GM19023 (cell line): ENCODE data around the gene ASXL2.
"Not testable (repeated sequence)": the region's sequence is repeated elsewhere in the genome, so short reads cannot be mapped to it uniquely, and the experiment has no call there.

Experiments
- ATAC-seq: cut with Tn5 transposase; IDR thresholded peaks from one replicate; pipeline ENCODE4 v1.9.1; 2021; ENCODE audit warnings: mild to moderate bottlenecking, moderate library complexity; ENCODE audit not compliant: unreplicated experiment

ASXL2 gene

DNA sequence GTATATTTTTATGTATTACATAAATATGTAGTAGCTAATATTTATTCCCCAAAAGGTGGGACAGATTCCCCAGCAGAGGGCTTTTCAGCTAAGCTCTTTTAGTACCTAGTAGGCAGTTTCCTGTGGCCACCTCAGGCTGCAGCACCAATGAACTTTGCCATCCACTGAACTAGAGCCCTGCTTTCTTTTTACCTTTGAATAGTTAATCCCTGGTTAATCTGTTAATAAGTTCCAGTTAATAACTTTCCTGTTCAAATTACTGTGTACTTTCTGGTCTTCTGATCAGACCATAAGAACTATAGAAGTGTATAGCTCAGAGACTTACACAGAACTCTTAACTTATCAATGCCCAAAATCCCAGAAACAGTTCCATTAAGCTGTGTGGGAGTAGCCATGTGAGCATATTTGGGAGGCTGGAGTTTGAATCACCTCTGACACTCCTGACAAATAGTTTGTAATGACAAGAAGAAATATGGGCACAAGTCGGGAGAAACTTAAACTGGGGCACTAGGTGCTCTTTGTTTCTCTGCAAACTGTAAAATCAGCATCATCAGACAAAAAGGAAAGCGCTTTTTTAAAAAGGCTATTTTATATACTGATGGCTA, 40.0 kb downstream of the ASXL2 start:
- ATAC-seq: no peak

DNA sequence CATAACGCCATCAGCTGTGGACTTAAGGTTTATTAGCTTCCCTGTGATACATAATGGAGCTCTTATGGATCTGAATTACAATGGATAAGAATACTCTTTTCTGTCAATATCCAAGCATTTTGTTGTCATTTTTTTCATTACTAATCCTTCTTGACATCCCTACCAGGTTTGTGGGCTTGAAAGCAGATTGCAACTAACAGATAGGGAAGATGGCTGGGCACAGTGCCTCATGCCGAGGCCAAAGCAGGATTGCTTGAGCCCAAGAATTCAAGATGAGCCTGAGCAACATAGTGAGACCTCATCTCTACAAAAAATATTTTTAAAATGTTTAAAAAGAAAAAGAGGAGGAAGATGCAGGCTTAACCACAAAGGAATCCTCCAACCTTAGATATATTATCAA, 42.4 kb downstream of the ASXL2 start:
- no peak for ATAC-seq

DNA sequence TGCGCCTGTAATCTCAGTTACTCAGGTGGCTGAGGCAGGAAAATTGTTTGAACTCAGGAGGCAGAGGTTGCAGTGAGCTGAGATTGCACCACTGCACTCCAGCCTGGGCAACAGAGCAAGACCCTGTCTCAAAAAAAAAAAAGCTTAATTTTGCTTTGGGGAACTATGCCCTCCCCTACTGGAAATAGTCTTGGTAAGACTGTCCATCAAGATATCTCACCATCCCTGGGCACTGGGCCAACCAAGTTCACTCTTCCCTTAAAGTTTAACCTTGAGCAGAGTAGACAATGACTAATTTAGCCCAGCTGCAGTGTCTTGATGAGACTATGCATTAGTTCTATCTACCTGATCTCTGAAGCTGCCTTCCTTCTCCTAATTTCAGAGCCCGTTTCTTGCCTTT, 44.7 kb downstream of the ASXL2 start:
- ATAC-seq: no peak

DNA sequence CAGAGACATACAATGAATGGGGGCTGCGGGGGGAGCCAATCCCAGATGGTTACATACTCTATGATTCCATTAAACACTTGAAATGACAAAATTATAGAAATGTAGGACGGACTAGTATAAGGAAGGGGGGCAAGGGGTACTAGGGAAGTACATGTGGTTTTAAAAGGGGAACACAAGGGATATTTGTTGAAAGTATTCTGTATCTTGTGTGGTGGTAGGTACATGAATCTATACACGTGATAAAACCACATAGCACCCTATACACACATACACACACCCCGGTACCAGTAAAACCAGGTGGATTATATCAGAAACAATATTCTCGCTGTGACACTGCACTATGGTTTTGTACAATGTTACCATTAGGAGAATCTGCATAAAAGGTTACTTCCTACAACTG, 45.4 kb downstream of the ASXL2 start:
- no peak for ATAC-seq

DNA sequence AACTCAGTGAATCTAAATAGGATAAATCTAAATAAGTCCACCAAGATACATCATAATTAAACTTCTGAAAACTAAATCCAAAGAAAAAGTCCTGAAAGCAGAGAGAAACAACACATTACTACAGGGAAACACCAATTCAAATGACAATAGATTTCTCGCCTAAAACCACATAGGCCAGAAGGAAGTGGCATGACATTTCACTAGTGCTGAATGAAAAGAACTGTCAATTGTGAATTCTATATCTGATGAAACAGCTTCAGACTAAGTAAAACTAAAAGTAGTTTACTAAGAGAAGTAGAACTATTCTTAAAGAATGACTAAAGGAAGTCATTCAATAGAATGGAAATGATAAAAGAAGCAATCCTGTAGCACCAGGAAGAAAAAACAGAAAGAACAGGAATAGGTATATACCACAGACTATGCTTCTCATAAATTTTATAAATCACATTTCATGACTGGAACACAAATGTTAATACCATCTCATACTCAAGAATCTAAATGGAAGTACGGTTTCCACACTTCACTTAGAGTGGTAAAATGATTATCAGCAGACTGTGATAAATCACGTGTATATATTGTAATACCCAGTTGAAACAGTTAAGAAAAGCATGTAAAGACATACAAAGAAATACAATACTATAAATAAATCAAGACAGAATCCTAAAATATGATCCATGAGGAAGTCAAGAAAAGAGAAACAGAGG, 46.4 kb downstream of the ASXL2 start:
- ATAC-seq: no peak

DNA sequence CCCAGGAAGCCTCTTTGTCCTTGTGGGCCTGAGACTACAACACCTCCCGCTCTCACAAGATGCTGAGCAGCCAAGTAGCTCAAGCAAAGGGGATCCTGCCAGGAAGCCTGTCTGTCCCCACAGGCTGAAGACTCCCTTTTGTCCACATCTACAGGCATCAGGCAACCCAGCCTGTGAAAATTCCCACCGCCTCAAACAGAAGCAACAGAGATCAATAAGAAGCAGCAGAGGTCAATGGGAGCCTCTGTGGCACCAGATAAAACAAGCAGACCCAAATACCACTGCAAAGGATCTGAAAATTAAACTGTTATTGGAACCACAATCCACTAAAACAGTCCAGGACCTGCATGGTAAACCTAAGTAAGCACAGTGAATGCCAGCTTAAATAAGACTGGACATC, 48.5 kb downstream of the ASXL2 start:
- no peak for ATAC-seq

DNA sequence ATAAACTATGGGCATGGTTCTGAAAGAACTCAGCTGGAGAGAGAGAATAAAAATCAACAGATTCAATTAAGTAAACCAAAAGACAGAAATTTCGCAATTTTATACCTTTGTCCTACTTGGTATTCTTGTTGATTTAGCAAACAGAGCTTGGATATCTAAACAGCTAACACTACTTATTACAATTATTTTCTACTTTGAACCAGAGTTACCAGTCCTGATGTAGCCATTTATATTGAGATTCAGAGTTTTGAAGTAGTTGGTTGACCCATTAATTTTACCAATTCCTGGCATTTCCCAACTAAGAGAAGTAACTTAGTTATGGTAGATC, 48.9 kb downstream of the ASXL2 start:
- ATAC-seq: no peak

DNA sequence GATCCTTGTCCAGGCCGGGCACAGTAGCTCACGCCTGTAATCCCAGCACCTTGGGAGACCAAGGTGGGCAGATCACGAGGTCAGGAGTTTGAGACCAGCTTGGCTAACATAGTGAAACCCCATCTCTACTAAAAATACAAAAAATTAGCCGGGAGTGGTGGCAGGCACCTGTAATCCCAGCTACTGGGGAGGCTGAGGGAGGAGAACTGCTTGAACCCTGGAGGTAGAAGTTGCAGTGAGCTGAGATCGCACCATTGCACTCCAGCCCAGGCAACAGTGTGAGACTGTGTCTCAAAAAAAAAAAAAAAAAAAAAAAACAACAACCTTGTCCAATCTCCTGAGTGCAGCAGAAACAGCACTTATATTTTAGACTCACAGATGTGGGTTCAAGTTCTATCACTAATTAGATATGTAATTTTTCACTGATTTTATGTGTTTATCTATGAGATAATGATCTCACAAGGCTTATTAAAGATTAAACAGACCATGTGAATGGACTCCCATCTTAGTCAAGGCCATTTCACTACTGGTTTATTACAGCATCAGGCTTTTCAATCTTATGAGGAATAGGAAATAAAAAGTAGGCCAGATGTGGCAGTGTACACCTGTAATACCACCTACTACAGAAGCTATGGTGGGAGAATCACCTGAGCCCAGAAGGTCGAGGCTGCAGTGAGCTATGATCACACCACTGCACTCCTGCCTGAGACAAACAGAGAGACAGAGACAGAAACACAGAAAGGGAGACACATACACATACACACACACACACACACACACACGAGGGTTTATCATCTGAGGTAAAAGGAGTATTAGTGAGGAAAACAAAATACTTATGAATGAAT, 49.5 kb downstream of the ASXL2 start:
- not testable (repeated sequence) for ATAC-seq

DNA sequence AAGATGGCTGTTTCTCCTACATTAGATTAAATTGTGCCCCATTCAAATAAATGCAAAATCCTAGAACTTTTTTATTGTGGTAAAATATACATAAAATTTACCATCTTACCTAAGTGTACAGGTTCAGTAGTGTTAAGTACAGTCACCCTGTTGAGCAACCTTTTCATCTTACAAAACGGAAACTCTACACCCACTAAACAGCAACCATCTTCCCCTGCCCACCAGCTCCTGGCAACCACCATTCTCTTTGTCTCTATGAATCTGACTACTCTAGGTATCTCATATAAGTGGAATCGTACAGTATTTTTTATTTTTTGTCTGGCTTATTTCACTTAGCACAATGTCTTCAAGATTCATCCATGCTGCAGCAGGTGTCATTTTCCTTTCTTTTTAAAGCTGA, 53.0 kb downstream of the ASXL2 start:
- ATAC-seq: no peak

DNA sequence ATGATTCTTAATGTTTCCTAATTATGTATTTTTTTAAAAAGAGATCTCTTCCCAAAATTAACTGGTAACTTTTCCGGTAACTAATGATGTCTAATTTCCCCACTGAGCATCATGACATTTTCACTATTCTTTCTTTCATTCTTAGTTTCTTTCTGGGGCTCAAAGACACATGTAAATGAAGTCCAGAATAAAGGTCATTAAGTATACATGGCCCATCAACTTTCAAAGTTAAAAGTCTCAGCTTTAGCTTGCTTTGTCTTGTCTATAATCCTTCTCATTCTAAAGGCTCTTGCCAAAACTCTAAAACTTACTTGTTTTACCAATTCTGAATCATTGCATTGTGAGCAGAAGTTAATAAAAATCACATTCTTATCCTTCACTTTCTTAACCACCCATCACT, 53.6 kb downstream of the ASXL2 start:
- ATAC-seq: no peak

DNA sequence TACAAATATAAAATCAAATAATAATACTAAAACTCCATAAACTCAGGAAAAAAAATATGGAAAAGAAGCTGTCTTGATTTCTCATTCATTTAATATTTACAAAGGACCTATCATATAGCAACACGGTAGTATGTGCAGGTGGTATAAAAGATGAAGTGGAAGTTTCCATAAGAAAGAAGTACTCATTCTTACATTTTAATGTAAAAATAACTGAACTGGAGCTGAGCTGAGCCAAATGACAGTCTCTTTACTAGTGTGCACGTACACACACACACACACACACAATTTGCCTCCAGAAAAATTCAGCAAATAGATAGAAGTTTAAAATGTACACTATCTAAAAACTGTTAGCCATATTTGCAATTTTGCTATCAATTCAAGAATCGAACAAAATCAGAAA, 54.1 kb downstream of the ASXL2 start:
- ATAC-seq: no peak

DNA sequence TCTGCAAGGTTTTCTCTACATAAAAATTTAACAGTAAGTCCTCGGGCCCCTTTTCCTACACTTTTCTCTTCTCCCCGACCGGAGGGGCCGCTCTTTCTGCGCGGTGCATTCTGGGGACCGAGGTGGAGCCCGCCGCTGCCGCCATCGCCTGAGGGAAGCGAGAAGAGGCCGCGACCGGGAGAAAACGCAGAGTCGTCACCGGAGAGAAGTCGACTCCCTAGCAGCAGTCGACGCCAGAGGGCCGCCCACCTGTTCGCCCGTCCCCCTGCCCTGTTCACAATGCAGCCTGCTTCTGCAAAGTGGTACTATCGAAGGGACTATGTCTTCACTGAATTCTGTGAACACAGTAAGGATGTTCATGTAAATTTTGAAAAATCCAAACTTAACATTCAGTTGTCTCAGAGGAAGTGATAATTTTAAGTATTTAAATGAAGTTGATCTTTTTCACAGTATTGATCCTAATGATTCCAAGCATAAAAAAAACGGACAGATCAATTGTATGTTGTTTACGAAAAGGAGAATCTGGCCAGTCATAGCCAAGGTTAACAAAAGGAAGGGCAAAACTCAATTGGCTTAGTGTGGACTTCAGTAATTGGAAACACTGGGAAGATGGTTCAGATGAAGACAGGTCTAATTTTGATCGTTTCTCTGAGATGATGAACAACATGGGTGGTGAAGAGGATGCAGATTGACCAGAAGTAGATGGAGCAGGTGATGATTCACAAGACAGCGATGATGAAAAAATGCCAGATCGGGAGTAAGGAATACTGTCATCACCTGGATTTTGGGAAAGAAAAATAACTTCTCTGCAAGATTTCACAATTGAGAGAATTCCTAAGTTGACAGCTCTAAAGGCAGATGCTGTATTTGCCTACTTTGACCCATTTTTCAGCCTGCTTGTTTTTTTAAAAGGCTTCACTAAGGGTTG, 55.8 kb downstream of the ASXL2 start:
- no peak for ATAC-seq

DNA sequence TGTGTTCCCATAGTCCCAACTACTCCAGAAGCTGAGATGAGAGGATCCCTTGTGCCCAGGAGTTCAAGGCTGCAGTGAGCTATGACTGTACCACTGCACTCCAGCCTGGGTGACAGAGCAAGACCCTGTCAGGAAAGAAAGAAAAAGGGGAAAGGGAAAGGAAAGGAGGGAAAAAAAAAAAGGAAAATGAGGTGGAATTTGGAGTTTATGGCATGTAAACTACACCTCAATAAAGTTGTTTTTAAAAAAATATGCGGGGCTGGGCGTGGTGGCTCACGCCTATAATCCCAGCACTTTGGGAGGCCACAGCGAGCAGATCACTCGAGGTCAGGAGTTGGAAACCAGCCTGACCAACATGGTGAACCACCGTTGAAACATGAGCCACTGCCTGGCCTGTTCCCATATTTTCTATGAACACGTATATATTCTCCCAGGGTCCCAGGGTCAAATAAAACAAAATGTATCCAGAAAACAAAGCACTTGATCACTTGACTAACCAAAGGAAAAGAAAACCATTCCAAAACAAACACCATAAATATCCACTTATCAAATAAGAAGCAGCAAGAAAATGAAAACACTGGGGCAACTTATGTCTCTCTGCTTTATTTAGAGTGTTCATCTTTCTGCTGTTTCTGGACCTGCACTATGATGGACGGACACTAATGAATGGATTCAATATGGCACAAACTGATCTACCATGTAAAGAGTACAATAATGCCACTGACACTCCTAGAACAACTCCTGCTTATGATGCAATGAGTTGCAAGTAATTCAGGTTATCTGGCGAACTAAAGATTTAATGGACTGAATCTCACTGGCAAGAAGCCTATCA, 56.8 kb downstream of the ASXL2 start:
- no peak for ATAC-seq

DNA sequence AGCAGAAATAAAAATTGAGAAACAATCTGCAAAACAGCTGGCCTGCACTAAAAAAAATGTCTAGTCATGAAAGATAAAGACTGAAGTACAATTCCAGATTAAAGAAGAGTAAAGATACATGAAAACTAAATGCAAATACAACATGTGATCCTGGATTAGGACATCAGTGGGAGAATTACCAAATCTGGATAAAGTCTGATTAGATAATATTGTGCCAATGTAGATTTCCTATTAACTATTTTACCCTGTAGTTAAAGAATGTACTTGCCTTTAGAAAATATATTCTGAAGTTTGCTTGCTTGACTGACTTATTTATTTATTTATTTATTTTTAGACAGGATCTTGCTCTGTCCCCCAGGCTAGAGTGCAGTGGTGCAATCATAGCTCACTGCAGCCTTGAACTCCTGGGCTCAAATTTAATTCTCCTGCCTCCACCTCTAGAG, 58.7 kb downstream of the ASXL2 start:
- ATAC-seq: no peak

DNA sequence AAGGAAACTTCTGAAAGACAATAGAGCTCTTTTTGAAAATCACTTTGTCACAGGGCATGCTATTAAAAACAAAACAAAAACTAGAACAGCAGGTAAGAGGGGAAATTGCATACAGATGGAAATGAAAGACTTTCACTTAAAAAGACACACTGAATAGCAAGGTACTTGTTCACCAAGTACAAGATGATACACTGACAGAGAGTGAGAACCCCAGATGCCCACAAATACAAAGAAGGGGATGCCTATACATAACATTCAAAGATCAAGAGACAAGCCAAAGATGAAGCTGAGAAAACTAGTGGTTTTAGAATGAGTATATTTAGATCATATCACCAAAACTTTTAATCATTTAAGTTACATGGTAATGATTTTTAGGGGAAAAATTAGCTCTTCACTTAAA, 60.7 kb downstream of the ASXL2 start:
- ATAC-seq: no peak

DNA sequence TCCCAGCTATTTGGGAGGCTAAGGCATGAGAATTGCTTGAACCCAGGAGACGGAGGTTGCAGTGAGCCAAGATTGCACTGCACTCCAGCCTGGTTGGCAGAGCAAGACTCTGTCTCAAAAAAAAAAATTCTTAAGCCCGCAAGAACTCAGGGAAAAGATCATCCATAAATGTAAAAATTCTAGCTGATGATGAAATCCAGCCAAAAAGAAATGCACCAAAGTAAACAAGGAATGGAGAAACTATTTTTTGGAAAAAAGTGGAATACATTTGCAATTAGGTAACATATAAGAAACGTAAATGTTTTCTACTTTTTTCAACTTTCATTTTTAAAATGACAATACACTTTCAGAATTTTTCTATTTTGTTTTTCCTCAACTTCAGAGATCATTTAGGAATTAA, 61.3 kb downstream of the ASXL2 start:
- ATAC-seq: no peak

DNA sequence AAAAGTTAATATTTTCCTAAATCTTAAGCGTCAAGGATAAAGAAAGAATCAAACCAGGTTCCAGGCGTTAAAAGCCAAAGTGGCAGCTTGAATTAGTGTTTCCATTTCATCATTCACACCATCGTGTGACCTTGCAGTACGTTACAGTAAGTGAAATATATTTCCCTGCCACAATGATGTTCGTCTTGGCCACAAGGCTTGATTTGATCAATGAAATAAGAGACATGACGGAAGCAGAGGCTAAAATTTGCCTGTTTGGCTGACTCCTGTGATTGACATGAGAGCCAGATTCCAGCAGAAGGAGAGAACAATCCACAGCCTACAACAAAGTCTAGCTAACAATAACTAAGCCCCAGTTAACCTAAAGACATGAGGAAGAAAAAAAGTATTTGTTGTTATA, 62.0 kb downstream of the ASXL2 start:
- ATAC-seq: no peak

DNA sequence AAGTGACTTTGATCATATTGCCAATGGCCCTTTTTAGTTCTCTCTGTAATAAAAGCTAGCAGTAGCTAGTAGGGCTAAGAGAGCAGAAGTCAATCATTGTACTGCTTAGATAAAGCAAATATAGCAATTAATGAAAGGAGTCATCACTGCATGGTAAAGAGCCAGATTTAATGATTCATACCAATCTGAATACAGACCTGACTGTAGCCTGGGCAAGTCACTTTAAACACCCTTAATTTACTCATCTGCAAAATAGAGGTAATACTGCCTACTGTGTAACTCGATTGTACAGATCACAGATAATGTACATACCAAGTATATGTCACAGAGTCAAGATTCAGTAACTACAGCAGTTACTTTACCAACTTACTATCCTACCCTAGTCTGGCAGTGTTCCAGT, 63.6 kb downstream of the ASXL2 start:
- no peak for ATAC-seq

DNA sequence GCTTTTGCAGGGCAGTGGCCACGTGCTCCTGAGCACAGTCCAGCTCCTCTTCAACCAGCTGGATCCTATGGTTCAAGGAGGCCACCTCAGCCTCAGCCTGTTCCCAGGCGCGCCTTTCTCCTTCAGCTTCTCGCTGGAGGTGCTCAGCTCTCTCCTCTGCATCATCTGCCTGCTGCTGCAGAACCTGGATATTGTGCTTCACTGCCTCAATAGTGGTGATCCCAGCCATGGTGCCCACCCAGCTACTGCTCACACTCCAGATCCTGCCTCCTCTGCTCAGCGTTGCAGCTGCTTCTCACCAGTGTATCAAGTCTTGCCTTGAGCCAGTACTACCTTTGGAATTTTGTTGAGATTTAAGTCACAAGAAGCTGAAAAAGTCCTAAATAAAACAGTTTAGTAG, 67.9 kb downstream of the ASXL2 start:
- ATAC-seq: no peak

DNA sequence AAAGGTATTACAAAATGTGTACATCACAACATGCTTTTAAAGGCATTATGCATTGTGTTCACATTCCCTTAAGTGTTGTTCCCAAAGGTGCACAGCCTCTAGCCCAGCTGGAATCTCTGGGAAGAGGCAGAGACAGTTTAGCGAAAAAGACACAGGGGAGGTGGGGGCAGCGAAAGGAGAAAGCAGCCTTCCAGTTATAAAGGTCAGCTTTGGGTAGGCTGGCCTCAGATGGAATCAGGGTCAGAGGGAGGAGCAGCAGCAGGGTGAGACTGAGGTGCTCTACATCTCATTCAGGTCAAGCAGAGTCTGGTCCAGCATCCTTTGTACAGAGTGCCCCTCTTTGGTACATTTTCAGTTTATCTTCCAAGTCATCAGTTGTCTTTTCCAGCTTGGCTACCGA, 68.6 kb downstream of the ASXL2 start:
- no peak for ATAC-seq
